HG02623 (cell line): ENCODE results near the gene PLOD1.
"Not testable (repeated sequence)": the region's sequence is repeated elsewhere in the genome, so short reads cannot be mapped to it uniquely, and the experiment has no call there.

Experiments
- ATAC-seq: cut with Tn5 transposase; IDR thresholded peaks from one replicate; pipeline ENCODE4 v1.9.1; 2021; ENCODE audit warnings: moderate library complexity; ENCODE audit not compliant: unreplicated experiment

PLOD1 gene

DNA sequence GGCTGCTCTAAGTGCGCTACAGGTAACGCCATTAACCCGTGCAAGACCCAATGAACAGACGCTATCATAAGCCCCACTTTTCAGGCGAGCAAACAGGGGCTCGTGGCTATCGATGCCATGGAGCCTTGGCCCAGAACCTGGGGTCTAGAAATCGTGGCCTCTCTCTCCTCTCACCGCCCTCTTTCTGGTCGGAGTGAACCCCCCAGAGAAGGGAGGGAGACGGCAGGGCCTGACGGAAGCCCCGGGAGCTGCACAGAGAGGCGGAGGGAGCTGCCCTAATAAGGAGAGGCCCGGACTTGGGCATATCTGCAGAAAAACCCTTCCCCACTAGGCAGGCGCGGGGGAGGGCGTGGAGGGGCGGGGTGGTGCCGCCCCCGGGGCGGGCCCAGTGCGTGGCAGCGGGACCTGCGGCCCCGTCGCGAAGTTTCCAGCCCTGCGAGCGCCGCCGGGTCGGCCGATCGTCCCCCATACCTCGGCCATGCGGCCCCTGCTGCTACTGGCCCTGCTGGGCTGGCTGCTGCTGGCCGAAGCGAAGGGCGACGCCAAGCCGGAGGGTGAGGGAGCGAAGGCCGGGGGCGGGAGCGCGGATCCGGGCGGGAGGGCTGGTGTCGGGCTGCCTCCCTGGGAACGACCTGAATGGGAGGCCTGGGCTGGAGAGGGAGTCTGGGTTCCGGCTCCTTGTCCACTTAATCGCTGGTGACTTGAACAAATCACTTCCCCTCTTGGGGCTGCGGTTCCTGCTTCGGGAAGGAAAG, at the start of gene PLOD1:
Gene PLOD1, plus strand, starts transcription at position 416 of the 755 bp plus-strand sequence. Its CDS starts 63 bp downstream, at position 479.
- peak; percentile 84 for ATAC-seq

DNA sequence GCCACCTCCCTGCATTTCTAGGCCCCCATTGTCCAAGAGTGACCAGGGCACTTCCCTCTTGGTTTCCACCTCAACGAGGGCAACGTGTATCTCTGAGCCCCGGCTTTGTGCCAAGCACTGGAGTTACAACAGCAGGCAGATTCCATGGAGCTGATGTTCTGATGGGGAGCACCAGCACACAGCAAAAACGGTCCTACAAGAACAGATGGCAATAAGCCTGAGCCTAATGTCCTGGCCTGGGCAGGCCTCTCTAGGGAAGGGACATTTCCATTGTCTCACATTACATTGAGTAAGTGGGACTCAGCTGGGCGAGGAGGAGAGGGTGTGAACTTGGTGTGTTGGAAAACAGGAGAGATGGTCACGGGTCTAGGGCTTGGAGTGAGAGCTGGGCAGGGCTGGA, 48.6 kb upstream of the PLOD1 start:
- ATAC-seq: no peak

DNA sequence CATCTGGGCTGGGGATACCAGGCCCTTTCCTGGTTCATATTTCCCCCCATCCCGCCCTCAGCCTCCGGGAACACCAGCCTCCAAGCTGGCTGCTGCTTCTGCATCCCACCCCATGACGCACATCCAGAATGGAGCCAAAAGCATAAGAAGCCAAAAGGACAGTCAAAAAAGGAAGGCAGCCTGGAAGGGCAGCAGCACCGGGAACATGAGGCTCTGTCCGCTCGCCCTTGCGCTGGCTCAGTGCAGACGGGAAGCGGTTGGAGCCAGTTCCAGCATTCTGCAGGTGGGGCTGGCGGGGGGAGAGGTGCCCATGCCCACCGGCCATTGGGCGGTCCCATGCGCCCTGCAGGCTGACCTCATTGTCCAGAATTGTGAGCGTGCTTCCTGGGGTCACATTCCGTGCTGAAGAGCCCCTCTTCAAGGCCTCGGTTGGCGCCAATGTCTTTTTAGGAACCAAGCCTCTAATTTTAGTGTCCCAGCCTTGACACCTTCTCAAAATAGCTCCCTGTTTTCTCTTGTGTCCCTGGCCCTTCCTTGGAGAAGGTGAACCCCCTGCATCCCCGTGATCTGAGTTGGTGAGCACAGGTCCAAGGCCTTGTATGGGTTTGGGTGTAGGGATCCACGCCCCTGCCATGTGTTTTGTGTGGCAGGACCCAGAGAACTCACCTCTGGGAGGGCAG, 47.4 kb upstream of the PLOD1 start:
- no peak for ATAC-seq

DNA sequence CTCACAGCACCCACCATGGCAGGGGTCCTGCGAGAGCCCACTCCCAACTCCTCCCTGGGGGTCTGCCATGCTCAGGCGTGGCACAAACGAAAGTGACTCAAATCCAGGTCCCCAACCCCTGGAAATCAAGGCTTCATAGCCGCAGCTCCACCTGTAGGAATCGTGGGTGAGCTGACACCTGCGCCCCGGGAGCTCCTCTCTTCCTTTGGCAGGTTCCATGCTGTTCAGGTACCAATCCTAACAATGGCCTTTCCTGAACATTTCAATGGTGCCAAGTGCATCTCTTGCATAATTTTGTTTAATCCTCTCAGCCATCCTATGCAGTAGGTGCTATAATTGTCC, 46.9 kb upstream of the PLOD1 start:
- no peak for ATAC-seq

DNA sequence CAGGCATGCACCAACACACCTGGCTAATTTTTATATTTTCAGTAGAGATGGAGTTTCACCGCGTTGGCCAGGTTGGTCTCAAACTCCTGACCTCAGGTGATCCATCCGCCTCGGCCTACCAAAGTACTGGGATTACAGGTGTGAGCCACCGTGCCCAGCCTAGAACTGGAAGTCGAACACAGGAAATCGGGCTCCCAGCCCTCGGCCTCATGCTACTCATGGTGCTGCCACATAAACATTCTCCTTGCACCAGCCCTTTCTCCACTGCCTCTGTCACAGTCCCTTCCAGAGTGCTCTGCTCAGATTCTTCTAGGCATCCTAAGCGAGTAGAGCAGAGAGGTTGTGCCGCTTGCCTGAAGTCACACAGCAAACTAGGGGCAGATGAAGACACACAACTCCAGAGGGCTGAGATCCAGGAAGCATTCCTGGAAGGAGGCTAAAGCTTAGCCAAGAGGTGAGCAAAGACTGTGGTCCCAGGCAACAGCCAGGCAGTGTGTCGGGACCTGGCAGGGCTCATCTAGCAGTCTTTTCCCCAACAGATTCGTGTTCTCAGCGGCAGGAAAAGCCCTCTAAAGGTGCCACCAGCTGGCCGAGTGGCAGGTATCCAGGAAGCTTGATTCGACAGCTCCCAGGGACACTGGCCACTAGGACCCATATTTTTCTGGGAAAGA, 46.2 kb upstream of the PLOD1 start:
- no peak for ATAC-seq

DNA sequence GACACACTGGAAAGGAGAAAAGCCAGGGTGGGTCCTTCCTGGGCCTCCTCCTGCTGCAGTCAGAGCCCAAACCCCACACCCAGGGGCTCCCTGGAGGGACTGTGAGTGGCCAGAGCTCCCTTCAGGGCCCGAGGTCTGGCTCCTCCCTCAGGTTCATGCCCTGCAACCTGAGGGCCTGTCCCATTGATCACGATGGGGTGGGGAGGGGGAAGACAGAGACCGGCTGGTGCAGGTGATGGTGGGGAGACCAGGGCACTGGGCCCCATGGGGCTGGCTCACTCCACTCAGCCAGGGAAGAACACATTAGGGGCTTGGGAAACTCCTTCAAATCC, 45.7 kb upstream of the PLOD1 start:
- ATAC-seq: no peak

DNA sequence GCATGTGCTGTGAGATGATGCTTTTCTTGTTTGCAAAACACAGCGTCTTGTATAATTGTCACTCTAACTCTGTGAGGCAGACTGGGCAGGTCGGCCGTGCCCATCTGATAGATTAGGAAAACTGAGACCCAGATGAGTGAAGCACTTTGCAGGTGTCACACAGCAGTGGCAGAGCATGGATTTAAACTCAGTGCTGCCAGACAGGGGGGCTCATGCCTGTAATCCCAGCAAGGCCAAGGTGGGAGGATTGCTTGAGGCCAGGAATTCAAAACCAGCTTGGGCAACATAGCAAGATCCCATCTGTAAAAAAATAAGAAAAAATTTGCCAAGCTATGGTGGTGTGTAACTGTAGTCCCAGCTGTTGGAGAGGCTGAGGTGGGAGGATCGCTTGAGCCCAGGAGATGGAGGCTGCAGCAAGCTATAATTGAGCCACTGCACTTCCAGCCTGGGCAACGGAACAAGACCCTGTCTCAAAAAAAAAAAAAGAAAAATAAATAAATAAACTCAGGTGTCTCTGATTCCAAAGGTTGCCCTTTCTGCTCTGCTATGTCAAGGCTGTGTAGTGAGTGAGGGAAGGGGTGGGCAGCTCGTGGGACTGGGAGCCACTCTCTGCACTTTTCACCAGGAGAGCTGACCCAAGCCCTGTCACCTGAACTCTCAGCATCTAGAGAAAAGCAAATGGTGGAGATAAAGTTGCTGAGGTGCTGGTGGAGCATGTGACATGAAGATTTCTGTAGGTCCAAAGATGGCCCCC, 42.9 kb upstream of the PLOD1 start:
- ATAC-seq: no peak

DNA sequence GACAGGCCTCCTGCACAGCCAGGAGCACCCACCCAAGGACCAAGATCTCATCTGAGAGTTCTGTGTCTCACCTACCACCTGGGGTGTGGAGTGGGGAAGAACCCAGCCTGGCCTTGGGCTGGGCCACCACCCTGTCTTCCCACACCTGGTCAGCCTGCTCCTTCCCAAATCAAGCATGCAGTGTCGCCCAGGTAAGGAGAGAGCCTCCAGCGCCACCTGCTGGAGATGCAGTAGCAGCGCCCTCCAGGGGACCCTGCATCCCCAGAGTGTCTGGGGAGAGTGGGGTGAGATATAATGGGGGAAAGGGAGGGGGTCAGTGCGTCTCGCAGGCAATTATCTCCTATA, 40.6 kb upstream of the PLOD1 start:
- peak; percentile 47 for ATAC-seq

DNA sequence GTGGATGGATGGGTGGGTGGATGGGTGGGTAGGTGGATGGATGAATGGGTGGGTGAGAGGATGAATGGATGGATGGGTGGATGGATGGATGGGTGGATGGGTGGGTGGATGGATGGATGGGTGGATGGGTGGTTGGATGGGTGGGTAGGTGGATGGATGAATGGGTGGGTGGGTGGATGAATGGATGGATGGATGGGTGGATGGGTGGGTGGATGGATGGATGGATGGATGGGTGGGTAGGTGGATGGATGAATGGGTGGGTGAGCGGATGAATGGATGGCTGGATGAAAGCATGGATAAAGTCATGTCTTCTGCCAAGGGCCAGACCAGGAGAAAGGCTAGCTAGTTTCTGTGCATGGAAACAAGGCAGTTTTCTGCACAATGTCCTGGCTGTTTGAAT, 40.0 kb upstream of the PLOD1 start:
- not testable (repeated sequence) for ATAC-seq

DNA sequence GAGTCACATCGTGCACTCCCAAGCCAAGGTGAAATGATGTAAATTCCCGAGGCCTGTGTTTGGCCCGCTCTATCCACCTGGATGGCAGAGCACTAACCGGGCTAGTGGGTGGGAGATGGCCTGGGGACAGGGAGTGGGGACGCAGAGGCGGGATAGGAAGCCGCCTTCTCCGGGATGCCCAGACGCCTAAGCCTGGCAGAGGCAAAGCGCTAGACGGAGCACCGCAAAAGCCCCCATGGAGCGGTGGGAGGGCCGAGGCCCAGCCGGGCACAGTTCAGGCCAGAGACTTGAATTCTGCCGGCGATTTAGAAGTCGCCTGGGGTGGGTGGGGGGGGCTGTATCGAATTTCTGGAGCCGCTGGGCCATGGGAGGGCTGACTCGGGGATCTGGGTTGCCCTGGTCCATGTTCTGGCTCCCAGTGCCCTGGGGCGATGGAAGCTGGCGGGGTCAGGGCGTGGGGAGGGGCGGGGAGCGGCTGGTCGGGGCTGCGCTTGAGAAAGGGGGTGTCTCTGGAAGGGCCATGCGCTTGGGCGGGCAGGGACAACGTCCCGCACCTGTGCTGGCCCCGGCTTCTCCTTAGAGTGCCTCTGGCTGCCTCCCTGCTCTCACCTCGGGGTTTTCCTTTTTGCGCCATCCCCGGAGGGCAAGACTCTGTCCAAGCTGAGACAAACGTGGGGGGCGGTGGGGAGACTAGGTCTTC, 36.3 kb upstream of the PLOD1 start:
- no peak for ATAC-seq

DNA sequence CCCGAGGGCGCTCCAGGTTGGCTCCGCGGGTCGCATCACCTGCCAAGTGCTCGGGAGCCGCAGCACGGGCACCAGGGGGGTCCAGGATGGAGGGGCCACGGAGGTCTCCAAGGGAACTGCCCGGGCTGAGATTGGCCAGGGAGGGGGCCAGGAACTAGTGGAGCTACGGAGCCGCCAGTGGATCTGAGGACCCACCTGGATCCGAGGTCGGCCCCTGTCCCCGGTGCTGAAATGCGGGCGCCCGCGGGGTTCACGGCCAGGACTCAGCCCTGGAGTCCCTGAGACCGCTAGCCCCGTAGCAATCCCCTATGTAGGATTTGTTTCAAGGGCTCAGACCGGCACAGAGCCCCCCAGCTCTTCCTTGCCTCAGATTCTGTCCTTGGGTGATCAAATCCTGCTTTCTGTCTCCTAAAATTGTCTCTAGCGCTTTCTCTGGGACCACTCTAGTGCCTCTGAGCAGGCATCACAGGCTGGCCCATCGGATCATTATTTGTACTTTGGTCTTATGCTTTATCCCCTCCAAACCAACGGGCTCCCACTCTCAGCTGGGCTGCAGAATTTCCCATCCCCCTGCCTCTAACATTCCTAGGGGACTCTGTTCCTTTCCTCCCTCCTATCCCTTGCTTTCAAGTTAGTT, 35.6 kb upstream of the PLOD1 start:
- ATAC-seq: no peak

DNA sequence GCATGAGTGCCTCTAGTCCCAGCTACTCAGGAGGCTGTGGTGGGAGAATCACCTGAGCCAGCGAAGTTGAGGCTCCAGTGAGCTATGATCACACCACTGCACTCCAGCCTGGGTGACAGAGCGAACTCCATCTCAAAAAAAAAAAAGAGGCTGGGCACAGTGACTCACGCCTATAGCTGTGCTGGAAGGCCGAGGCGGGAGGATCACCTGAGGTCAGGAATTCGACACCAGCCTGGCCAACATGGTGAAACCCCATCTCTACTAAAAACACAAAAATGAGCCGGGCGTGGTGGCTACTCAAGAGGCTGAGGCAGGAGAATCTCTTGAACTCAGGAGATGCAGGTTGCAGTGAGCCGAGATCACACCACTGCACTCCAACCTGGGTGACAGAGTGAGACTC, 33.1 kb upstream of the PLOD1 start:
- ATAC-seq: not testable (repeated sequence)

DNA sequence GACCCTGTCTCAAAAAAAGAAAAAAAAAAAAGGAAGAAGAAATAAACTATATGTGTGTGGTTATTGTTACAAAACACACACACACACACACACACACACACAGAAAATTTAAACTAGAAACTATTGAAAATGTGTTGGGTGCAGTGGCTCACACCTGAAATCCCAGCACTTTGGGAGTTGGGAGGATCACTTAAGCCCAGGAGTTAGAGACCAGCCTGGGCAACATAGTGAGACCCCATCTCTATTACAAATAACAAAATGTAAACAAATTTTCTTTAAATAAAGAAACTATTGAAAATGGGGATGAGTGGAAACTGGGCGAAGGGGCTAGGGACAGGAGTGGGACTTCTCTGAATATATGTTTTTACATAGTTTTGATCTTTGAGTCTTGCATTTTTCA, 31.3 kb upstream of the PLOD1 start:
- no peak for ATAC-seq

DNA sequence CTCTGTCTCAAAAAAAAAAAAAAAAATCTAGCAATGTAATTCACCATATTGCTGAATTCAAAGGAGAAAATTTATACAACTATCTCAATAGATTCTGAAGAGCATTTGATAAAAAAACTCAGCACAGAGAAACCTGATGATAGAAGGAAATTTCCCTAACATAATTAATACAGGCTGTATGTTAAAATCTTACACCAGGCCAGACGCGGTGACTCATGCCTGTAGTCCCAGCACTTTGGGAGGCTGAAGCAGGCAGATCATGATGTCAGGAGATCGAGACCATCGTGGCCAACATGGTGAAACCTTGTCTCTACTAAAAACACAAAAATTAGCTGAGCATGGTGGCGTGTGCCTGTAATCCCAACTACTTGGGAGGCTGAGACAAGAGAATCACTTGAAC, 30.4 kb upstream of the PLOD1 start:
- not testable (repeated sequence) for ATAC-seq

DNA sequence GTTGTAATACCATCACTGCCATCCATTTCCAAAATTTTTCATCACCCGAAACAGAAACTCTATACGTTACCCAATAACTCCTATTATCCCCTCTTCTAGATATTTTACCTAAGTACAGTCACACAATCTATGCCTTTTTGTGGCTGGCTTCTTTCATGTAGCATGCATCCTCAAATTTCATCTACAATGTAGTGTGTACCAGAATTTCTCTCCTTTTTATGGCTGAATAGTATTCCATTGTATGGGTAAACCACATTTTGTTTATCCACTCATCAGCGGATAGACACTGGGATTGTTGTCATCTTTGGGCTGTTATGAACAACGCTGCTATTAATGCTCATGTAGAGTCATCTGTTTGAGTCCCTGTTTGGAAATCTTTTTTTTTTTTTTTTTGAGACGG, 29.5 kb upstream of the PLOD1 start:
- ATAC-seq: no peak

DNA sequence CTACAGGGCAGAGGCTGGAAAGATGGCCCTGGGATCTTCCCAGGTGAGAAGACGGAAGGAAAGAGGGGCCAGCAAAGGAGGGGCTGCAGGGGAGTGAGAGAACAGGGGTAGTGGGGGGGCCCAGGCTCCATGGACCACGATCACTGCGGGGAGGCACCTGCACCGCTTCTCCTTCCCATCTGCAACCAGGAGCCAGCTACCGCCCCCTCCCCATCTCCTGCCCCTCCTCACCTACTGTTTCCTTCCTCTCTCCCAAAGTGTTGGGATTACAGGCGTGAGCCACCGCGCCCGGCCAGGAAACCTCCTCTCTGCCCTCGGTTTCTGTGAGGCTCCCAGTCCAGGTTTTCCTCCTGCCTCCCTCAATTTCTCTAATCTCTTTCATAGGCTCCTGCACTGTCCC, 27.6 kb upstream of the PLOD1 start:
- no peak for ATAC-seq

DNA sequence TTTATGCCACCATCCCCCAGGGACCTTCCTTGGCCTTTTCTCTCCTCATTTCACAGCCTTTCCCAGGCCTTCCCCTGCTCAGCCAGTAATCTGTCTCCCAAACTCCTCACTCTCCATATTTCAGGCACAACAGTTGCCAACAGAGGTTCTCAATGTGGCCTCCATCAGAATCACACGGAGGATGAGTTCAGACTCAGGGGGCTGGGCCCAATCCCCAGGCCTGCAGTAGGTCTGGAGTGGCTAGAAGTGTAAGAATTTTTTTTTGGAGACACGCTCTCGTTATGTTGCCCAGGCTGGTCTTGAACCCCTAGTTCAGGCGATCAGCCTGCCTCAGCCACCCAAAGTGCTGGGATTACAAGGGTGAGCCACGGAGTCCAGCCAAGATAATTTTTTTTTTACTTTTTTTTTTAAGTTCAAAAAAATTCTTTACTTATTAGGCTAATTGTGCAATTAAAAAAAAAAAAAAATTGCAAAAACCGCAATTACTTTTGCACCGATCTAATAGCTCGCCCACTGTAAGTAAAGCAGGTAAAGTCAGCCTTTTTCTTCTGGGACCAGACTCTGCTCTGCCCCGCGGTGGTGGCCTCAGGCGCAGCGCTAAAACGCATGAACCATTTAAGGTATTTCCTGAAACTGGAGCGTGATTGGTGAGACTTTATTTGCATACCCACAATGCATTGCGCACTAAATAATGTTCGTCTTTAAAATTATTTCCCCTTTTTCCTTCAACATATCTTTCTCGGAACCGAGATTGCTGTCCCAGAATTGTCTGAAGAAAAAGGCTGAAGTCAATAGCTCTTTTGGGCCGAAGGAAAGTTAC, 27.0 kb upstream of the PLOD1 start:
- ATAC-seq: peak; percentile 43

DNA sequence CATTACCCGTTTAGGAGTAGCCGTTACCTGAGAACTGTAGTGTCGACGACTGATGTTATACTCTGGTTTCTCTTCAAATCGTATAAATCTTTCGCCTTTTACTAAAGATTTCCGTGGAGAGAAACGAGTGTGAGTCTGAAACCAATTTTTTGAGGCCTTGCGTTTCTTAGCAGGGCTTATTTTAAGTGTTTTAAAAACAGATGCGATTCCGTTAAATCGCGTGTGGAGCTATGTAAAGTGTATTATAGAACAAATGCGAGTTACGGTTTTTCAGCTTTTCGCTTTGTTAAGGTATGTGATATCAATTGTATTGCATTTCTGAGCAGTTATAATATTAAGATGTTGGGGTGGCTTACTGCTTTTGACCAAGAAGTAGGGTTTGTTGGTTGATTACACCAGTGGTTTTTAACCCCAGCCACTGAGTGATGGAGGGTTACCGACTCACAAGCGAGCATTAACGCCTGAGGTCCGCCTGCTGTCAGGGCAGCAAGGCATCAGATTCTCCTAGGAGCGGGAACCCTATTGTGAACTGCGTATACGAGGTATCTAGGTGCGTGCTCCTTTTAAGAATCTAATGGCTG, 26.3 kb upstream of the PLOD1 start:
- peak; percentile 32 for ATAC-seq

DNA sequence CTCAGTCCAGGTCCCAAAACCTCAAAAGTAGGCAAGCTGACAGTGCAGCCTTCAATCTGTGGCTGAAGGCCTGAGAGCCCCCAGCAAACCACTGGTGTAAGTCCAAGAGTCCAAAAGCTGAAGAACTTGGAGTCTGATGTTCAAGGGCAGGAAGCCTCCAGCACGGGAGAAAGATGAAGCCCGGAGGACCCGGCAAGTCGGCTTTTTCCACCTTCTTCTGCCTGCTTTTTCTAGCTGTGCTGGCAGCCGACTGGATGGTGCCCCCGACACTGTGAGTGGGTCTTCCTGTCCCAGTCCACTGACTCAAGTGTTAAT, 23.6 kb upstream of the PLOD1 start:
- not testable (repeated sequence) for ATAC-seq

DNA sequence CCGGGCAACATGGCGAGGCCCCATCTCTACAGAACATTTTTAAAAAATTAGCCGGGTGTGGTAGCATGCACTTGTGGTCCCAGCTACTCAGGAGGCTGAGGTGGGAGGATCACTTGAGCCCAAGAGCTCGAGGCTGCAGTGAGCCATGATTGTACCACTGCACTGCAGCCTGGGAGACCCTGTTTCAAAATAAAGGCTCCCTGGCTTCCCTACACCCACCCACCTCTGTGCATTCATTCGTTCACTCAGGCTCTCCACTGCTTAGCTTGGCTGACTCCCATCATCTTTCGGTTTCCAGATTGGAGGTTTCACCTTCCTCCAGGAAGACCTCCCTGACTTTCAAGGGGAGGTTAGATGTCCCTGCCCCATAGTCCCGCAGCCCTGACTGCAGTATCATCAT, 22.5 kb upstream of the PLOD1 start:
- ATAC-seq: no peak
